HUDEP-2 (cell line): ENCODE data around the gene FGF8.

Source experiments
- DNase-seq, 76 experiments: peaks; one replicate each; lab custom pipeline; 2025; ENCODE audit not compliant: unreplicated experiment in 76 of 76; lab: John Stamatoyannopoulos, UW

FGF8 gene

DNA sequence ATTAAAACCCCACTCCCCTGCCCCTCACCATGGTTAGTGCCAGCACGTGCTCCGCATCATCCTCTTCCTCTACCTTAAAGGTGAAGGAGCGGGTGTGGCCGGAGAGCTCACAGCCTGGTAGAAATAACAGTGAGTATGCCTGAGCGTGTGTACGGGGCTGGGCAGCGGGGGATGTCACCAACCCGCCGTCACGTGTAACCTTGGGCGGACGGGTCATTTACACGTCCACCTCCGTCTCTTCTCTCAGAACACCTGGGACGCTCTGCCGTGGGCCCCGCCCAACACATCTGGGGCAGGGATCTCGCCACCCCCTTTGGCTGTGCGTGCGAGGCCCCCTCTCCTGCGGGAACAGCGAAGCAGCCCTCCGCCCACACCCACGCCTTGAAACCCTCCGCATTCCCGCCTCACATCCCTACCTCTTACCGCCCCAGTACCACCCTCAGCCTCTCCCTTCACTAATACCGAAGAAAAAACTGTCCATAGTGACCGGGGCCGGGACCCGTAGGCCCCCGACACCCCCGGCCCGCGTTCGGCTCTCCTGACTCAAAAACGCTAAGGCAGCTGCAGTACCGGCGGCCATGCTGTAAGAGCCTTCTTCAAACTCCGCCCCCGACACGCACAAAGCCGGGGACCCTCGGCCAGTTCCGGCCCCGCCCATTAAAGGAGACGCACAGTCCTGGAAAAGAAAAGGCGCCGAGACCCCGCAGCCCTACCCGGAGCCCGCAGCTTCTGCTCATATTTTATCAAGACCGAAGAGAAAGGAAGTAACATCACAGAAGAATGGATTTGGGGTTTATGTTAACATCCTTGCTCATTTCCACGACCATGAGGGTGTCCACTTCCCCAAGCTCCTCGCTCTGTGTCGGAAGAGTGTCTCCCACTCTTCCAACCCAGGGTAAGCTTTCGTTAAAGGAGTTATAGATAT, 7.2 kb upstream of the FGF8 start, which contains the start of gene NPM3:
TSS of gene NPM3 (minus strand) at position 636 of the 925 bp plus-strand sequence. CDS start at position 580, 56 bp downstream.
- peak in 71 of 76 experiments; percentile 8 to 86 (median 62) for DNase-seq

DNA sequence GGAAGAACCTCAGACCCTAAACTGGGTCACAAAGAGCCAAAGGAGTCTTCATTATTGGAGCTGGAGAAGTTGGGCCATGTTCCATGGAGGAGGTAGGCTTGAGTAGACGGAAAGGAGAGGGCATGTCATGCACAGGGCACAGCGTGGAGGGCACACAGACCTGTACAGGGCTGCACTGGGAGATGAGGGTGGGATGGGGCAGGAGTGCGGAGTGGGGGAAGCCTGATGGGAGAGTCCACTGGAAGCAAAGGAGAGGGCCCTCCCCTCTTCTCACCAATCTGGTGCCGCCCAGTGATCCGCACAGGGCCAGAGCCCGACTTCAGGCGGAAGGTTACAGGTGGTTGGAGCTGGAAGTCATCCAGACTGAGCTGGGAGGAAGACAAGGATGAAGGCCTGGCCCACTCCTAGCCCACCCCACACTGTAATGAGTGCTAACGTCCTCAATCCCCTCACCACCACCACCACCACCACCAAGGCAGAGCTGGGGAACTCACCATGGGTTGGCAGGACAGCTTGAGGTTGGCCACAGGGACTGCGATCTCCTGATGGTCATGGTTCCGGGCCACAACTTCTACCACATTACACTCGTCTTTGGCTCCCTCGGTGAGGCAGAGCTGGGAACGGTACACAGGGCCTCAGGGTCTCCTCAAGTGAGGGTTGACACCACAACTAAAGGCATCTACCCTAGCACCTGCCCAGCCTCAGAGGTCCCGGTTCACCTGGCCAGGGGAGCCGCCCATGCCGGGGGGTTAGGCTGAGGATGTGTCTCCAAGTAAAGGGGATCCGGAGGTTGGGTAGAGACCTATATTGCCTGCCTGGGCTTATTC, 6.3 kb upstream of the FGF8 start:
- DNase-seq: no peak

DNA sequence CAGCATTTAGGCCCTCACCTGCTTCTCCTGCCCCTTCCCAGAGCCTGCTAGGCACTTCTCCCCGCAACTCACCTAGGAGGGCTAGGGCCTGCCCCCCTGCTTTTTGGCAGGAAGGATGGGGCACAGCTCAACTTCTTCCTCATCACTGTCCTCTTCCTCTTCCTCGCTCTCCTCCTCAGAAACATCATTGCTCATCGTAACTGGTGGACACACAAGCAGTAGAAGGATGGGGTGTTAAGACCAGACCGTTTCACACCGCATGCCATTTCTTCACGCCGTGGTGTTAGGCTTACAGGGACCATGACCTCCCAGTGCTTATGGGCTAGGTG, 5.7 kb upstream of the FGF8 start:
- no peak for DNase-seq

DNA sequence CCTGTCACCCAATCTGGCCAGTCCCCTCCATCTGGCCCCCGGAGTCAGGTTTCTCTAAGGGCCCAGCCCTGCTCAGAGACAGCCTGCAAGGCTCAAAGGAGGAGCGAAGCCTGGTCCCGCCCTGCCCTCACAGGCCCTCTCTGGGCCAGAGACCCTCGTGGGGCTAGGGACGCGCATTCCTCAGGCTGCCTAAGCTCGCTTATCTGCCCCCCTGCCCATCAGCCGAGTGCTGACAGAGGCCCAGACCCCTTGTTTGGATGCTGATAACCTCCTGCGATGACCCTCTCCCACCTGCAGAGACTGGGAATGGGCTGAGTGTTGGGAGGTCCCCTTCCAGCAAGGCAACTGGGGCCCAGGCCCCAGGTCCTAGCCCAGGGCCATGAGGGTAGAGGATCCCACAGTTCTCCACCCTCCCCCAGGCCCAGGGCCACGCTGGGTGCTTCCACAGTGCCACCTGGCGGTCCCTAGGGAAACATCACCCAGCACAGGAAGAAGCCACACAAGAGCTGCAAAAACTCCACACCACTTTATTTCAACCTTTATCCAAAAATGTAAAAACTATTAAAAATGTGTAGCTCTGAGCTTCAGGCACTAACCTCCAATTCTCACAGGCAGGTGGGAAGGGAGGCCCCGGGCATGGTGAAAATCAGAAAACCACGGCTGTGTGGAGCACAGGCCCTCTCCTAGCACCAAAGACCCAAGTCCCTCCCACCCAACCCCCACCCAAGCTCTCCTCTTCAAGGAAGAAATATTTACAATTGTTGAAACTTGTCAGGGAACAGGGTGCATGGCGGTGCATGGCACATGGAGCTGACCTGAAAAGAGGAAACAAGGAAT, 5.1 kb upstream of the FGF8 start:
- DNase-seq: peak in 58 of 76 experiments; percentile 1 to 68 (median 37)

DNA sequence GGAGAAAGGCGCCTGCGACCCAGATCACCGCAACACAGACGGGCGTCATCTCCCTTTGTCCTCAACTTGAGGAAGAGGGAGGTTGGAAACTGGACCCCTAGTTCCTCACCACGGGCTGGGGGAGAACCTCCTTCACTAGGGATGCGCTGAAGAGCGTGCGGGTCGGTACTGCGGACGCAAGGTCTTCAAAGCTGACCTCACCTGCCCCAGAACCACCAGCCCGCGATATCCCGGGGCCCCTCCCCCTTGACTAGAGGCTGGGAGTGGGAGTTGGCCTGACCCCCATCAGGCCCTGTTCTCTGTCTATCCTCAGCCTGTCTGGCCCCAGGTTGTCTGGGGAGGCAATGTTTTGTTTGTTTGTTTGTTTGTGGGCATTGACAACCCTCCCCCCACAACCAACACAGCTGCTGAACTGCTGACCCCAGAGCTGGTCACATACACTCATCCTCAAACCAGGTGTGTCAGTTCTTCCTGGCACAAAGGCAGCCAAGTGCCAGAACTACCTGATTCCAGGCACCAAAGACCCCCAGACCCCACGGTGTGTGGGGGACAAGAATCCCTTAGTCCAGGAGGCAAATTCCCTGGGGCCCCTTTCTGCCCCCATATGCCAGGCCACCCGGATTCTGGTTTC, 4.4 kb upstream of the FGF8 start:
- DNase-seq: no peak

DNA sequence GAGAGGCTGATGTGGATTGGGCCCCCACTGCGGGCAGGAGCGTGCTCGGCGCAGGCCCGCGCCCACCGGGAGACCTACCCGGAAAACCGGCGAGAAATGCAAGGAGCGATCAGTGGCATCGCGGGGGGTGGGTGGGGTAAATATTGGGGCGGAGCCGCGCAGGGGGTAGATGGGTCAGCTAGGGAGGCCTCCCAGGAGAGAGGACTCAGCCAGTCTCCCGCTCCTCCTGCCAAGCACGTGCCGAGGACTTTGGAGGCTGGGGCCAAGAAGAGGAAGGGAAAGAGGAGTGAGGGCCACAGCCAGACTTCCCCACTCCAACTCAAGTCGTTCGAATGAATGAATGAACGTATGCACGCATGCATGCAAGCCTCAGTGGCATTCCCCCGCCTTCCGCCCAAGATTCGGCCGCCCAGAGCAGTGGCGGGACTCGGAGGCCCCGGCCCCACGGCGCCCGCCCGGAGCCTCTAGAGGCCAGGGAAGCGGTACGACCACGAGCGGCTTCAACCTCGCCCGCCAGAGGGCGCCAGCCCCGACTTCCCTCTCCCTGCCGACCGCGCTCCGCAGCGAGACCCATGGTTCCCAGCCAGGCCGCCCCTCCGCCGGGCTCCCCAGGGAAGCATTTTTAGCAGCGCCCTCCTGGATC, 3.8 kb upstream of the FGF8 start:
- DNase-seq: peak in 61 of 76 experiments; percentile 9 to 76 (median 48)

DNA sequence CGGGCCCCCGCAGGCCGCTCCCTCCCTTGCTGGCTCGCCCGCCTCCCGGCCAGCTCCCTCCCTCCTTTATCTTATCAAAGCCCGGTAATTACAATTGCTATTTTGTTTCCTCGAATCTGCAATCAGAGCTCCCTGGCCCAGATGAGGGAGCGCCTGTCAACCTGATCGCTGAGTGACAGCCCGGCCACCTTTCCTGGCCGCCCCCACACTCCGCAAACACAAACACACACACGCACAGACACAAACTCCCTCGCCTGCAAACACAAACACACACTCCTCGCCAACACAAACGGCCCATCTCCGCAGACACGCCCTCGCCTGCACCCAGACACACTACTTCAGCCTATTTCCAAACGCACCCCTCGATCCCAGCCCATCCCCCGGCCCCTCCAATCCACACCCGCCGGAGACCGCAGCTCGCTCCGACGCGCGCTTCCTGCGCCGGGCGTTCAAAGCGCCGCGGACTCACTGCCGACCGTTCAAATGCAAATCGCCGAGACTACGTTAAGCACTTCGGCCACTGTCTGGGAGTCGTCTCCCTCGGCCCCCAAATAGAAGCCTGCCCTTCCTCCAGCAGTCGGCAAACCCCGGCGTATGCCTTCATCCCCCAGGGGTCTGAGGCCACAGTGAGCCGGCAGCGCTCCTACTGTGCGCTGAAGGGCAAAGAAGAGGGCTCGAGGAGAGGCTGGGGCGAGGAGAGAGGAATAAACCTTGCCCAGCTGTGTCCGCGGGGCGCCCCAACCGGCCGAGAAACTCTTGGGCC, 3.0 kb upstream of the FGF8 start:
- peak in 55 of 76 experiments; percentile 1 to 69 (median 36) for DNase-seq

DNA sequence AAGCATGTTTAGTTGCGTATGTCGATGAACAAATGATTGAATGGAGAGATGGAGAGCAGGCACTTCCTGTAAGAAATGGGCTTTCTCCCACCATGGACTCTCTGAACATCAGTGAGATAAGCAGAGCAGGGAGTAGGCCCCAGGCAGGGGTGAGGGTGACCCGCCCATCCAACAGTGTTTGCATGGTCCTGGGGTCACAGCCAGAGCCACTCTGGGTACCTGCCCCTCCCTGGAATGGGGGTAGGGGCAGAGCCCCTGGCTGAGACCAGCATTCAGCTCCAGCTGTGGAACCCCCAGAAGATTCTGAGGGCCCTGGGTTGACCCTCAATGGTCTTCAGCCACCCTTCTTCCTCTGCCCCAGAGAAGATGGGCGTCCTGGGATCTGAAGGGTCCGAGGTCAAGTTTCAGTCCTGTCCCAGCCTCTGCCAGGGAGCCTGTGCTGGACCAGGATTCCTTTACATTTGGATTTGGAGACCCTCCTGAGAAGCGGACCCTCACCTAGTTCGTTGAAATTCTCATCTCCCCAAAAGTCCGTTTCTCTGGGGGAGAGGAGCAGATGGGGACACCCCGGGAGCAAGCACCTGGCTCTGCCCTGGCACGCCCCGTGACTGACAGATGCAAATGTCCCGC, 2.4 kb upstream of the FGF8 start:
- peak in 1 of 76 experiments; percentile 9 for DNase-seq

DNA sequence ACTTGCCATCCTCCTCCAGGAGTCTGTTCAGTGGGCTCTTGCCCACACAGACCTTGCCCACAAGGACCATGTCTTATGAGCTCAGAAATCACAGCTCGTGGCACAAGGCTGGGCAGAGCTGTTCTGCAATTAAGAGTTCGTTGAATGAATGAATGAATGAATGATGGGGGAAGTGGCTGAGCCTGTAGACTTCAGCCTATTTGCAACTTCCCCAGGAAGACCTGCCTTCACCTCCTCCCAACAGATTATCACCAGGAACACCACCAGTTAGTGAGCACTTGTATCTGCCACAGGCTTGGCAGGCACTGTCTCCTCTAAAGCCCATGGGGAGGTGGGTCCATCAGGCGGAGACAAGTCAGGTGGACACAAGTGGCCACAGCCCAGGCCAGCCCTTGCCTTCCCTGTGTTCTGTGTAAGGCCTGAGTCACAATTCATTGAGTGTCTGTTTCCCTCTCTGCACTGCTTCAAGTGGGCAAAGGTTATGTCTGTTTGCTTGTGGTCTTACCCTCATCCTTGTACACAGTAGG, 1.8 kb upstream of the FGF8 start:
- no peak for DNase-seq

DNA sequence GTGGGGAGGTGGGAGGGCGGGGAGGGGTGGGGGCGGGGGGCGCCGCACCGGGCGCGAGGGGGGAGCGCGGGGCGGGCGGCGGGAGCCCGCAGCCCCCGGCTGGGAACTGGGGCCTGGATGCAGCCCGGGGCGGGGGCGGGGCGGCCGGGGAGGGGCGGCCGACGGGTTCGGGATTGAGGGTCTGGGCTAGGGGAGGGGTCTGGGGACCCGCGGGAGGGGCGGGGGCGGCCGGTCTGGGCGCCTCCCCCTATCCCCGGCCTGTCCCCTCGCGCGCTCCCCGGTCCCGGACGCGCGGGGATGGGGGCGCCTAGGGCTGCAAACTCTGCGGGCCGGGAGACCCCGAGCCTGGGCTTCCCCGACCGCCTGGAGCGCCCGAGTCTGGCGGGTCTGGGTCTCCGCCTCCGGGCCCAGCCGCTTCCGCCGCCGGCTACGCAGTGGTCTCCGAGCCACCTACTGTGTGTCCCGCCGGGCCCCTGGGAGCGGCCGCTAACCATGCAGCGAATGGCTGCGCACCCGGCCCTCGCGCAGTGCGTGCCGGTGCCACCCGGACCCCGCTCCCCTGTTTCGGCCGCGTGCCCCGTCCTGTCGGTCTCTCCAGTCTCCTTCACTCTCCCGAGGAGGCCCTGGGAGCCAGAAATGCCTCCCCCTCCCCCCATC, 375 bp upstream of the FGF8 start:
- DNase-seq: no peak

DNA sequence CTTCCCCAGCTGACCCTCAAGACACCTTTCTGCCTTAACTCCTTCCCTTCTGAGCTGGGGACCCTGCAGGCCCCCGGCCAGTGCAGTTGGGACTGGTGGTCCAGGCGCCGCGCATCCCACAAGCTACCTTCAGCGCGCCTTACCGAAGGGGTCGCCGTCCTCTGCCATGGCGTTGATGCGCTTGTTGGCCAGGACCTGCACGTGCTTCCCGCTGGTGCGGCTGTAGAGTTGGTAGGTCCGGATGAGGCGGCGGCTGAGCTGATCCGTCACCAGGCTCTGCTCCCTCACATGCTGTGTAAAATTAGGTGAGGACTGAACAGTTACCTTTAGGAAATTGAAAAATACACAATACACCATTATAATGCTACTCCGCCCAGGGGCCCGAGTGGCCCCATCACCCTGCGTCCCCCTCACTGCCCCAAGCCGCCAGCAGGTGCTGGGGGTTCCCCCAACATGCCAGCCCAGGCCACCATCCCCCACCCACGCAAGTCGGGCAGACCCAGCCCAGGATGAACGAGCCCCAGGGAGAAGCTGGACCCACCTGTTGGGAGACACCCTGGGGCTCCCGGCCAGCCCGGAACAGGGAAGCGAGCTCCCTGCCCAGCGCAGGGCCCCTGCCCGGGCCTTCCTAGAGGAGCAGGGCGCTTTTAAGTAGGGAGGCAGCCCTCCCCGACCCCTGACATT, 1.2 kb downstream of the FGF8 start:
- no peak for DNase-seq

DNA sequence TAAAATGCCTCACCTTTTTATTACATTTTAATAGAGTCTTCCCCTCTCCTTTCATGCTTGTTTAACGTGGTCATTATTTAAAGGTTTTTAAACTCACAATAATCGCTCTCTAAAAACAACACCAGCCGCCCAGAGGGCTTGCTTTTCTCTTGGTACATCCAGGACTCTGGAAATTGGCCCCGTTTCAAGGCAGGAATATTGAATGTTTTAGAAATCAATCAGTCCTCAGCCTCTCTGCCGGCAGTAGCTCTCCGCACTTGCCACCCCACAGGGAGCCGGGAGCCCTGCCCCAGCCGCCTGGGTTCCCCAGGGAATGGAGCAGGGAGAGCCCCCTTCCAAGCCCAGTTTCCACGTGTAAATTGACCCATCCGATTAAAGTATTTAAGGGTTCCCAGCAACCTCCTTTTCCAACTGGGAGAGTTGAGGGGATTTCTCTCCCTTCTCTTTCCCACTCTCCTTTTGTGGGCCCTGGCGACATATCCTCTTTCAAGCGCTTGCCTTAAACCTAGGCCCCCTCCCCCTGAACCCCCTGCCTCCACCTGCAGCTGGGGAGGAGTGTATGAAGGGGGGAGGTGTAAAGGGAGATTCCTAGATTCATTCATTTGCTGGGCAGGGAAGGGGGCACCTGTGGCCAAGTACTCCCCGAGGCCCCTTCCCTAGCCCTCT, 1.9 kb downstream of the FGF8 start:
- no peak for DNase-seq

DNA sequence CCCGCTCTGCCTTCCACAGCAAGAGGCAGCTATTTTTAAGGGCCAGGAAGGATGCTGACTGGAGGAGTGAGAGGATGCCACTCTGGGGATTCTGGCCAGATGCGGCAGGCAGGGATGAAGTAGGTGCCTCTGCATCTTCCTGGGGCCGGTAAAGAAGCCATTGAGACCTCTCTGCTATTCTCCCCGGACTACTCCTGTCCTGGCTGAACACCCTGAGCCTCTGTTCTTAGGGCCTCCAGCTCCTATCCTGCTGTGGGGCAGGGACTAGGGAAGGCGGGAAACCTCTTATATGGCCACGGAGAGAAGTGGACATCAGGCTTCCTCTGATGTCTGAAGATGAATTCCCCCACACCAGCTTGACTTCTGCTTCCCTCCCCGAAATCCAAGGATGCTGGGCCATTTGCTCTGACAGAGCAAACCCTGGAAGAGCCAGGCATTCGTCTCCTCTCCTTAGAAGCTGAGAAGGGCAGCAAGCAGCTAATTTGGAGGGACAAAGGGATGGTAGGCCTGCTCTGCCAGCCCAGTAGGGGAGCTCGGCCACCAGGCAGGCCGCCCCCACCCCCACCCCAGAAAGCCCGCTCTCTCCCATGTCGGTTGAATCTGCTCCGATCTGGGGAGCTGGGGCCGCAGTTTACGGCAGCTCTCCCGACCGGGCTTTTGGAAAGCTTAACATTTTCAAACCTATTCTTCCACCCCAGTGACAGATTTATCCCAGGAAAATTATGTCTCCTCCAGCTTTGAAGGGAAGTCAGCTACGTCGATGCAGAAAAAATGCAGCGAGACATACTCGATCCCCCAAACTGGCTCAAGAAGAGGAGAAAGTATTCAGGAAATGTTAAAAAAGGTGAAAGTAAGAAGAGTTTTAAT, 2.8 kb downstream of the FGF8 start:
- no peak for DNase-seq

DNA sequence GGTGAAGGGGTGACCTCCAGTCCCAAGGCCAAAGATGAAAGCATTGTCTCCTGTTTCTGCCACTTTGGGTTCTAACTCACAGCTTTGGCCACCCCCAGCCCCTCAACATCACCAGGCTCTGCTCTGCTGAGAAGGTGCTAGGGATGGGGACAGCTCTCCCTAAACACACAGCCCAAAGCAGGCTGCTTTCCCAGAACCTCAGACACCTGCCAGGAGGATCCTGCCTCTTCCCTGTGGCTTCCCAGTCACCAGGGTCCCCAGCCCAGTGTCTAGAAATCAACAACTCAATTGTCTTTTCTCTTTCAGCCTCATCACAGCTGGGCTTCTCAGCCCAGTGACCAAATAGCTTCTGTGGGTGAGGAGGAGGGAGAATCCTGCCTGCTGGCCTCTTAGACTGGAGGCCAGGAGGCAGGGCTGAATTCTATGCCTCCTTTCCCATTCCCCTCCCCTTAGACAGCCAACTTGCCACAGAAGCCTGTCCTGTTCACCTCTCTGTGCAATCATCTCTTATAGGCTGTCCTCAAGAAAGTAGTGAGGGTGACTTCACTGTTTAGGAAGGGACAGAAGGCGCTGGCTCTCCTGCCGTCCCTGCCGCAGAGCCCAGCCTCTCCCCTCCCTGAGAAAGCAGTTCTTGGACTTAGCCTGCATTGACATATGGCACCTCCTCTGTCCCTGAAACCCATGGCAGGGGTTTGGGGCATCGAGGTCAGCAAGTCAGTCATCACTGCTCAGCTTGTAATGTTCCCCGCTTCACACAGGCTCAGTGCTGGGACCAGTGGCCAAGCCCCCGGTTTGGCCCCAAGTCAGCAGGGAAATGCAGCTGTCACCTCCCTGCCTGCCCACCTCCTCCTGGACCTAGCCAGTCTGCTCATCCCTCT, 3.7 kb downstream of the FGF8 start:
- DNase-seq: no peak

DNA sequence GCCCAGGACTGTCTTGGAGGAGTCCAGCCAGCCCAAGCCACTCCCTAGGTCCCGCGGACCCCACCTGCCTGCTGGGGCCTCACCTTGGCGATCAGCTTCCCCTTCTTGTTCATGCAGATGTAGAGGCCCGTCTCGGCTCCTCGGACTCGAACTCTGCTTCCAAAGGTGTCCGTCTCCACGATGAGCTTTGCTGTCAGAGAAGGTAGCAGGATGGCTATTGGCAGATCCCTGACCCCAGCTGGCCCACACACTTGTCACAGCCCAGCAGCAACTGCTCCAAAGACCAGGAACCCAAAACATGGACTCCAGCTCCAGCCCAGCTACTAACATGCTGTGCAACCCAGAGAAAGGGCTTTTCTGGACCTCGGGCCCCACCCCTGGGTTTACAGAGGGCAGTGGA, 4.5 kb downstream of the FGF8 start:
- DNase-seq: no peak
